Endothelial cell of umbilical vein (primary cell): ENCODE data around the gene ZNF555. TPM values are rescaled to one million over a fixed set of nuclear protein-coding genes. Genes with fewer than 3 reads are reported as not detected.

Experiments used
- BruUV-seq: library from RNA; stranded (reverse); fragments of 400-500 nt; replicated peaks from 2 replicates; lab custom pipeline; 2021; lab: Mats Ljungman, UMichigan
- CTCF ChIA-PET: fragments of 300-600, 350-600 bp; sonication (Branson Sonifier 250); formaldehyde crosslinking; loops from one replicate; lab custom pipeline; 2021; ENCODE audit warnings: antibody characterized with exemption, inconsistent platforms; lab: Charles Lee
- POLR2A ChIA-PET: fragments of 300-600, 350-600 bp; sonication (Branson Sonifier 250); formaldehyde crosslinking; loops from one replicate; lab custom pipeline; 2021; ENCODE audit warnings: antibody characterized with exemption, inconsistent platforms; lab: Charles Lee
- DNase-seq: peaks from one replicate; pipeline ENCODE4 v3.0.0-alpha.2; 2011; ENCODE audit warnings: low read depth, low spot score
- FAIRE-seq: peaks from 2 replicates; lab custom pipeline; 2011; peaks lifted over from hg19 to GRCh38; lab: Jason Lieb, UNC
- H2AFZ ChIP-seq: 2 replicates; pipeline ENCODE4 v1.6.0; 2012; ENCODE audit warnings: low read depth, low read length, control low read depth, inconsistent platforms
- H3K27ac ChIP-seq: 2 replicates; pipeline ENCODE4 v1.5.1; 2011; ENCODE audit warnings: low read depth, mild to moderate bottlenecking, control low read depth, low read length, moderate library complexity; ENCODE audit not compliant: insufficient read depth
- H3K27me3 ChIP-seq, 2 experiments: 2 replicates each; pipeline versions ENCODE4 v1.6.0 to v1.6.1; 2011; ENCODE audit warnings: low read length in 2 of 2, mixed read lengths in 1 of 2; ENCODE audit not compliant: control insufficient read depth in 2 of 2, insufficient read depth in 2 of 2
- H3K36me3 ChIP-seq, 2 experiments: 2 replicates in 1 of 2; 3 replicates in 1 of 2; pipeline ENCODE4 v1.5.1; 2011; ENCODE audit warnings: low read length in 2 of 2, mild to moderate bottlenecking in 1 of 2, moderate library complexity in 1 of 2; ENCODE audit not compliant: control insufficient read depth in 2 of 2, insufficient read depth in 2 of 2; ENCODE audit errors: extremely low read depth in 1 of 2
- H3K4me1 ChIP-seq: 3 replicates; pipeline ENCODE4 v1.5.1; 2011; ENCODE audit warnings: mild to moderate bottlenecking, low read length; ENCODE audit not compliant: control insufficient read depth, insufficient read depth; ENCODE audit errors: extremely low read depth
- H3K4me2 ChIP-seq: 2 replicates; pipeline ENCODE4 v1.6.1; 2011; ENCODE audit warnings: low read length, control low read depth, mixed read lengths; ENCODE audit not compliant: insufficient read depth
- H3K4me3 ChIP-seq, 3 experiments: fragments of 200-600 bp in 1 of 3; sonication (generic), shearing (Covaris generic) in 1 of 3; replicated peaks in 1 of 3; 2 replicates each; pipeline ENCODE4 v1.5.1; 2011 to 2016; ENCODE audit warnings: control low read depth in 3 of 3, low read length in 3 of 3, mild to moderate bottlenecking in 2 of 3, inconsistent platforms in 1 of 3, low read depth in 1 of 3, moderate library complexity in 1 of 3; ENCODE audit not compliant: insufficient read depth in 1 of 3
- H3K79me2 ChIP-seq: 2 replicates; pipeline ENCODE4 v1.6.0; 2012; ENCODE audit warnings: low read length, inconsistent platforms; ENCODE audit not compliant: control insufficient read depth, insufficient read depth
- H3K9ac ChIP-seq: replicated peaks from 2 replicates; pipeline ENCODE3; 2011; ENCODE audit warnings: low read length, control low read depth; ENCODE audit not compliant: insufficient read depth; ENCODE audit errors: extremely low read depth
- H3K9me1 ChIP-seq: replicated peaks from 3 replicates; pipeline ENCODE4 v1.6.0; 2011; ENCODE audit warnings: mild to moderate bottlenecking, low read length; ENCODE audit not compliant: control insufficient read depth, insufficient read depth; ENCODE audit errors: extremely low read depth
- H3K9me3 ChIP-seq: replicated peaks from 2 replicates; pipeline ENCODE4 v1.5.1; 2012; ENCODE audit warnings: low read length, inconsistent platforms; ENCODE audit not compliant: control insufficient read depth, insufficient read depth
- H4K20me1 ChIP-seq: replicated peaks from 2 replicates; pipeline ENCODE3; 2011; ENCODE audit warnings: mild to moderate bottlenecking, low read length; ENCODE audit not compliant: control insufficient read depth, insufficient read depth; ENCODE audit errors: extremely low read depth
- CTCF ChIP-seq, 2 donors: IDR thresholded peaks; 1 replicate in 1 of 2; 2 replicates in 1 of 2; pipeline ENCODE4 v1.5.1; 2011; ENCODE audit warnings: low read length in 2 of 2, mild to moderate bottlenecking in 2 of 2, moderate library complexity in 2 of 2, control low read depth in 1 of 2, inconsistent platforms in 1 of 2, low read depth in 1 of 2; ENCODE audit not compliant: insufficient read depth in 1 of 2; ENCODE audit errors: extremely low read depth in 1 of 2
- EZH2 ChIP-seq: IDR thresholded peaks from 2 replicates; pipeline ENCODE4 v1.6.1; 2012; ENCODE audit warnings: borderline replicate concordance, low read depth, mild to moderate bottlenecking, moderate library complexity, low read length, inconsistent platforms; ENCODE audit not compliant: severe bottlenecking
- GATA2 ChIP-seq: IDR thresholded peaks from 2 replicates; pipeline ENCODE4 v1.7.0; 2011; ENCODE audit warnings: low read depth, mild to moderate bottlenecking, moderate library complexity, mixed read lengths, low read length; ENCODE audit not compliant: insufficient read length, insufficient read depth
- JUN ChIP-seq: IDR thresholded peaks from 2 replicates; pipeline ENCODE4 v1.6.1; 2011; ENCODE audit warnings: borderline replicate concordance, low read depth; ENCODE audit not compliant: insufficient read length, insufficient read depth
- MAX ChIP-seq: IDR thresholded peaks from 2 replicates; pipeline ENCODE4 v1.6.1; 2011; ENCODE audit not compliant: insufficient read depth, insufficient read length
- MYC ChIP-seq: IDR thresholded peaks from one replicate; pipeline ENCODE4 v1.6.1; 2011; ENCODE audit warnings: mild to moderate bottlenecking, low read depth, low read length
- POLR2A ChIP-seq: IDR thresholded peaks from 2 replicates; pipeline ENCODE4 v1.6.1; 2012; ENCODE audit warnings: low read depth, mild to moderate bottlenecking, control low read depth, low read length
- POLR2AphosphoS5 ChIP-seq: IDR thresholded peaks from 2 replicates; pipeline ENCODE4 v1.6.1; 2012; ENCODE audit warnings: low read depth, mild to moderate bottlenecking, control low read depth, low read length, moderate library complexity; ENCODE audit not compliant: insufficient read depth
- dilution Hi-C: fragments of 300-500 bp; cut with MboI; formaldehyde crosslinking; loops from one replicate; pipeline ENCODE4 v1.15.0; 2019; ENCODE audit warnings: low sequenced_read_pairs; ENCODE audit not compliant: extremely low pct_ligation_motif_present
- intact Hi-C: fragments of 100-400 bp; cut with micrococcal nuclease; formaldehyde crosslinking; loops from one replicate; pipeline ENCODE4 v1.10.0; 2022
- polyA plus RNA-seq, 4 experiments: library from polyadenylated mRNA; depleted of rRNA in 3 of 4; stranded (reverse) in 3 of 4; unstranded in 1 of 4; fragments of >200 nt; gene quantifications; 2 replicates each; pipeline versions ENCODE4 v1.2.1 to v1.2.3, GENCODE V29; 2011 to 2012; ENCODE audit warnings: missing spikeins in 1 of 4
- total RNA-seq: library from RNA; stranded (reverse); gene quantifications from 2 replicates; pipeline ENCODE4 v1.2.3, GENCODE V29; 2021

ZNF555 gene
- total and polyA plus RNA-seq, 2 donors (not counting 3 experiments of a cell fraction or from before 2014, with no cell fraction given) = 1.6 to 5.4 TPM

- H3K27me3 ChIP-seq = no peaks in the 10 kb centered on the region
- no peaks in the 10 kb centered on the region for H3K4me1 ChIP-seq
- no peak overlapping the region for H3K4me2 ChIP-seq
- CTCF ChIA-PET = interaction anchor here (1.2 kb wide), 1 partner anchor 9 kb away, joined by 3 read pairs; no protein-coding TSS in a partner anchor
- H3K36me3 ChIP-seq = peaks cover 8 to 16% of the 10 kb centered on the region in 2 experiments
- no peak for FAIRE-seq
- H3K4me3 ChIP-seq = no peak overlapping the region
- no peak overlapping the region for H2AFZ ChIP-seq
- H3K9ac ChIP-seq = no peak overlapping the region
- no peaks in the 10 kb centered on the region for H4K20me1 ChIP-seq
- TF ChIP-seq GATA2 (no peak), POLR2AphosphoS5 (no peak), MAX (no peak), MYC (no peak), POLR2A (no peak), CTCF (IDR thresholded peaks at IDR 0.05; ENCODE audit: extremely low read depth in 1 of 2, insufficient read depth in 1 of 2, low read depth in 1 of 2, low read length in 2 of 2) (no peak), EZH2 (no peak), JUN (no peak)
- H3K79me2 ChIP-seq = peaks cover 3% of the 10 kb centered on the region
- H3K27ac ChIP-seq = no peak overlapping the region
- POLR2A ChIA-PET = no interaction called here
- dilution Hi-C loops (no loop called here), intact Hi-C loops (no loop called here)
- no peak for DNase-seq
- BruUV-seq = no TSS peak
- no peaks in the 10 kb centered on the region for H3K9me3 ChIP-seq
- no peaks in the 10 kb centered on the region for H3K9me1 ChIP-seq
These were observed 37.7 kb upstream of the ZNF555 start for GRCh38 chr19:2803486-2804155.
